Measurements from ENCODE around the gene FBXL22. TPM values are rescaled to one million over a fixed set of nuclear protein-coding genes. Genes with fewer than 3 reads are reported as not detected.

FBXL22 gene
- total and polyA plus RNA-seq, 10 donors = 0.13 to 1.7 (median 0.93) TPM

DNA sequence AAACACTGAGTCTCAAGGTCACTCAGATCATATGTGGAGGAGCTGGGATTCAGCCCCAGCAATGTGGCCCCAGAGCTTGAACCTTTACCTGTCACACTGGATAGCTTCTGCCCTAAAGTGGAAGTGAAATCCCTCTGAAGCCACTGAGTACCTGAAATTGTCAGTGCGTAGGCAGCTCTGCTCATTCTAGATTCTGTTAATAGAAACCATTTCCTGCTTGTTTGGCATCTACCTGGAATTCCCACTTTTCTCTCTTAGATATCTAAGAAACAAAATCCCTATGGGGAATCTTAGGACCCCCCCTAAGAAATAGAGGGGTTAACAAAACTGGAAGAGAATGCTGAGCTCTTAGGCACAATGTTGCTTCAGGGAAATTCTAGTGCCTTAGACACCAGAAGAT is 29.8 kb downstream of the FBXL22 start:
- Histone ChIP-seq H3K4me3 (no peak overlapping the region), H3K9me3 (no peaks in the 10 kb centered on the region), H3K27me3 (replicated peaks in 1 of 7) (no peaks in the 10 kb centered on the region), H3K27ac (peak overlapping the region in 1 of 8 donors; percentile 18), H3K36me3 (peaks cover 4 to 100% (median 99%) of the 10 kb centered on the region in 6 donors), H3K4me1 (no peaks in the 10 kb centered on the region)
- 77 to 100% (median 90%) methylated on average over 1 of the region's 1 CpG for WGBS, 5 donors
- TF ChIP-seq, protein P1, sequence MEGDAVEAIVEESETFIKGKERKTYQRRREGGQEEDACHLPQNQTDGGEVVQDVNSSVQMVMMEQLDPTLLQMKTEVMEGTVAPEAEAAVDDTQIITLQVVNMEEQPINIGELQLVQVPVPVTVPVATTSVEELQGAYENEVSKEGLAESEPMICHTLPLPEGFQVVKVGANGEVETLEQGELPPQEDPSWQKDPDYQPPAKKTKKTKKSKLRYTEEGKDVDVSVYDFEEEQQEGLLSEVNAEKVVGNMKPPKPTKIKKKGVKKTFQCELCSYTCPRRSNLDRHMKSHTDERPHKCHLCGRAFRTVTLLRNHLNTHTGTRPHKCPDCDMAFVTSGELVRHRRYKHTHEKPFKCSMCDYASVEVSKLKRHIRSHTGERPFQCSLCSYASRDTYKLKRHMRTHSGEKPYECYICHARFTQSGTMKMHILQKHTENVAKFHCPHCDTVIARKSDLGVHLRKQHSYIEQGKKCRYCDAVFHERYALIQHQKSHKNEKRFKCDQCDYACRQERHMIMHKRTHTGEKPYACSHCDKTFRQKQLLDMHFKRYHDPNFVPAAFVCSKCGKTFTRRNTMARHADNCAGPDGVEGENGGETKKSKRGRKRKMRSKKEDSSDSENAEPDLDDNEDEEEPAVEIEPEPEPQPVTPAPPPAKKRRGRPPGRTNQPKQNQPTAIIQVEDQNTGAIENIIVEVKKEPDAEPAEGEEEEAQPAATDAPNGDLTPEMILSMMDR (IDR thresholded peaks at IDR 0.05 in 8 of 11, conservative IDR thresholded peaks at IDR 0.05 in 3 of 11) = no peak
- no peak for TF ChIP-seq POLR2AphosphoS5 (IDR thresholded peaks at IDR 0.05)
- DNase-seq = no peak
- intact Hi-C loops (cut with DNase I; ENCODE audit: low total_unique reads) = no loop called here

DNA sequence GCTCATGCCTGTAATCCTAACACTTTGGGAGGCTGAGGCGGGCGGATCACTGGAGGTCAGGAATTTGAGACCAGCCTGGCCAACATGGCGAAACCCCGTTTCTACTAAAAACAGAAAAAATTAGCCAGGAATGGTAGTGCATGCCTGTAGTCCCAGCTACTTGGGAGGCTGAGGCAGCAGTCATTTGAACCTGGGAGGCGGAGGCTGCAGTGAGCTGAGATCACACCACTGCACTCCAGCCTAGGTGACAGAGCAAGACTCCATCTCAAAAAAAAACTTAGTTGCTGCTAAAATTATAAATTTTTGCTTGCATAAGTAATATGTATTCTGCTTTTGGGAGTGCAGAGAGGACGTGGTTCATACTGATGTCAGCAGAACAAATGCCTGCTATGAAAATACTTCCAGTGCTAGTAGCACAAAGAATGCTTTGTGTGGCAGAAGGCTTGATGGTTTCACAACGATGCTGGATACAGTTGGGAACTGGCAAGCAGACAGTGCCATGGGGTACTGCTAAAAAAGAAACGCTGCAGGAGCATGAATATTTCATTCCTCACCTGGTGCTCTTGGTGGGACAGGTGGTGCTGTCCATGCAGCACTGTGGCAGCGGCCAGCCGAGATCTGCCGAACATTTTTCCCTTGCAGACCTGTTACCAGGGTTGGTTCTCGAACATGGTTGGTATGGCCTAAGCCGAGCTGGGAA is 31.1 kb downstream of the FBXL22 start:
- peaks cover 4 to 100% (median 99%) of the 10 kb centered on the region in 6 donors for H3K36me3 ChIP-seq
- no peak overlapping the region for H3K4me3 ChIP-seq
- H3K27ac ChIP-seq = peak overlapping the region in 1 of 8 donors; percentile 5
- TF ChIP-seq POLR2A (IDR thresholded peaks at IDR 0.05) (no peak), POLR2AphosphoS5 (IDR thresholded peaks at IDR 0.05) (no peak)
- TF ChIP-seq, protein P1 (IDR thresholded peaks at IDR 0.05 in 8 of 11, conservative IDR thresholded peaks at IDR 0.05 in 3 of 11) = no peak
- no peaks in the 10 kb centered on the region for H3K27me3 ChIP-seq (replicated peaks in 1 of 7)
- 92 to 96% (median 94%) methylated on average over 13 of the region's 13 CpGs for WGBS, 5 donors
- DNase-seq = no peak
- no peaks in the 10 kb centered on the region for H3K4me1 ChIP-seq
- intact Hi-C loops (cut with DNase I; ENCODE audit: low total_unique reads) = no loop called here
- H3K9me3 ChIP-seq = no peaks in the 10 kb centered on the region

DNA sequence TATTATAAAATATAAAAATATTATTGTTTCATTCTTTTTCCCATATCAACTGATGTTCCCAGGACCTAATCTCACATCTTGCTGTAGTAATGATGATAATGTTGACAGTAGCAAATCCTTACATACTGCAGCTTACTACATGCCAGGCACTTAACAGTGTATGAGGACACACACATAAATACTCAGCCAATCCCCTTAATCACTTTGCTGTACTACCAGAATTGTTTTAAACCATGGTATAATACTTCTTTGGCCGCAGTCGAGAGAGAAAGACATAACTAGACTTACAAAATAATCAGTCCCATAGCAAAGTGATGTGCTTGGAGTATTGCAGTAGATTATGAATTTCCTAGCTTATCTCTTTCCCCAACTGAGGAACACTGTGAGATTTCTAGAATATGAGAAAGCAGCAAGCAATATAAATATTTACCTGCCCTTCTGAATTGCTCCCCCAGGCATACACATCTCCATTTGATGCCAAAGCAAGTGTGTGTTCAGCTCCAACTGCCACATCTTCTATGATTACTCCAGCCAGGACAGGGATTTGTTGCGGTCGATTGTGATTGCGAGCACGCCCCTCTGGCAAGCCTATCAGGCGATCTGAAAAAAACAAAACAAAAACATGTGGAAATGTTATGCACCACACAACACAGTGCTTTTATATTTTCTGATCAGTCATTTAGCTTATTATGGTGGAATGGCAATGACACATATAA is 33.0 kb downstream of the FBXL22 start:
- TF ChIP-seq POLR2A (IDR thresholded peaks at IDR 0.05) (no peak), POLR2AphosphoS5 (IDR thresholded peaks at IDR 0.05) (no peak)
- TF ChIP-seq, protein P1 (IDR thresholded peaks at IDR 0.05 in 8 of 11, conservative IDR thresholded peaks at IDR 0.05 in 3 of 11) = no peak
- WGBS, 5 donors = 92 to 99% (median 97%) methylated on average over 7 of the region's 7 CpGs
- H3K36me3 ChIP-seq = peaks cover 0 to 100% (median 99%) of the 10 kb centered on the region in 6 donors

DNA sequence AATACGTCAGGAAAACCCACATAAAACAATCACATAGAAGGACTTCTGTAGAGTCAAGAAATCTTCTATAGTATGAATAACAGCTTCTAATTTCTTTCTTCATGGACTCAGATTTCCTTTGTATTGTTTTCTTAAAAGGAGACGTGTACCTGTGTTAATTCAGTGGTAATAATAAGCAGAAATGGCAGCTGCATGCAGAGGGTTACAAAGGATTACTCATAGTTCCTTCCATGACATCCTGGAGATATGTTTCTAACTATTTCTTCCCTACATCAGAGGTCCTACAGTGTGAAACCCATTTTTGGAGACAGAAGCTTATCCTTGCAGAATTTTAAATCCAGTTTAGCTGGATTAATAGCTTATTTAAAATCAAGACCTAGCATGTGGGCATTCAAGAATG is 36.1 kb downstream of the FBXL22 start:
- Histone ChIP-seq H3K4me3 (no peak overlapping the region), H3K4me1 (no peaks in the 10 kb centered on the region), H3K36me3 (peaks cover 2 to 100% (median 99%) of the 10 kb centered on the region in 6 donors), H3K9me3 (no peaks in the 10 kb centered on the region), H3K27ac (no peak overlapping the region), H3K27me3 (replicated peaks in 1 of 7) (no peaks in the 10 kb centered on the region)
- 87 to 93% (median 90%) methylated on average over 2 of the region's 2 CpGs for WGBS, 5 donors
- no peak for DNase-seq
- intact Hi-C loops (cut with DNase I; ENCODE audit: low total_unique reads) = no loop called here
- no peak for TF ChIP-seq POLR2AphosphoS5 (IDR thresholded peaks at IDR 0.05)
- TF ChIP-seq POLR2A (IDR thresholded peaks at IDR 0.05) = no peak
- TF ChIP-seq, protein P1 (IDR thresholded peaks at IDR 0.05 in 8 of 11, conservative IDR thresholded peaks at IDR 0.05 in 3 of 11) = no peak

More for the DNA sequence above, 33.0 kb downstream of the FBXL22 start:
- H3K4me3 ChIP-seq = no peak overlapping the region
- H3K4me1 ChIP-seq = no peaks in the 10 kb centered on the region
- intact Hi-C loops (cut with DNase I; ENCODE audit: low total_unique reads) = no loop called here
- no peaks in the 10 kb centered on the region for H3K27me3 ChIP-seq (replicated peaks in 1 of 7)
- H3K27ac ChIP-seq = no peak overlapping the region
- no peaks in the 10 kb centered on the region for H3K9me3 ChIP-seq
- no peak for DNase-seq
